Duodenal mucosa (tissue), 2 donors: Measurements from ENCODE around the gene CRX.
"Not testable (repeated sequence)": the region's sequence is repeated elsewhere in the genome, so short reads cannot be mapped to it uniquely, and the experiment has no call there.

Experiments used
- H3K27ac ChIP-seq: one replicate; pipeline ENCODE4 v1.7.0; 2013; ENCODE audit warnings: low read depth, low read length
- H3K27me3 ChIP-seq, 2 donors: one replicate each; pipeline ENCODE4 v1.7.0; 2013; ENCODE audit warnings: low read length in 2 of 2, control low read depth in 1 of 2; ENCODE audit not compliant: insufficient read depth in 2 of 2, control insufficient read depth in 1 of 2
- H3K36me3 ChIP-seq, 2 donors: one replicate each; pipeline ENCODE4 v1.7.0; 2013; ENCODE audit warnings: low read length in 2 of 2, control low read depth in 1 of 2; ENCODE audit not compliant: insufficient read depth in 2 of 2, control insufficient read depth in 1 of 2
- H3K4me1 ChIP-seq, 2 donors: one replicate each; pipeline ENCODE4 v1.7.0; 2013; ENCODE audit warnings: low read length in 2 of 2, control low read depth in 1 of 2; ENCODE audit not compliant: insufficient read depth in 2 of 2, control insufficient read depth in 1 of 2
- H3K4me3 ChIP-seq, 2 donors: one replicate each; pipeline ENCODE4 v1.7.0; 2013; ENCODE audit warnings: low read length in 2 of 2, low read depth in 1 of 2
- H3K9ac ChIP-seq, 2 donors: one replicate each; pipeline ENCODE4 v1.7.0; 2013; ENCODE audit warnings: low read length in 2 of 2, low read depth in 1 of 2
- H3K9me3 ChIP-seq, 2 donors: one replicate each; pipeline ENCODE4 v1.7.0; 2013; ENCODE audit warnings: low read length in 2 of 2, control low read depth in 1 of 2; ENCODE audit not compliant: control insufficient read depth in 1 of 2

The CRX gene

DNA sequence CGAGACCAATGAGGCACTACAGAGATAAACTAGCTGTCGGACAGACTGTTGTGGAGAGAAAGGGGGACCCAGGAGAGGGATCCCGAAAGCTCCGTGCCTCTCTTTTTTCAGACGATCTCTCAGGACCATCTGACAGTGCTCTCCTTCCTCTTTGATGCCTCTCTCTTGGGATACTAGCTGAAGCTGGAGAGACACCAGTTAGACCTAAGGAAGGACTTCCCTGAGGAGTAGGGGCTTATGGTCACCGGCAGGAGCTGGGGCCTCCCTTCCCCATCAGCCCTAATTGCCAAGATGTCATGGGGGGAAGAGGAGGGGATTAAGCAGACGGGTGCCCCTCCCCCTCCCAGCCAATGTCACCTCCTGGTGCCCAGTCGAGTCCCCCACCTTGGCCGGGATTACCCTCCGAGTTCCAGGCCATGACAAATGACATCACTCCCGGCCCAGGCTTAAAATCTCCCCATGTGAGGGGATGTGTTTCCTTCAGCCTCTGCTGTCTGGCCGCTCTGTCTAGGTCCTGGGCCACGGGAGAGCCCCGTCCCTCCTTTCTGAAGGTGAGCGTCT is at the start of gene CRX:
TSS of gene CRX (plus strand) at position 478 of the 561 bp plus-strand sequence. CDS start 12,507 bp downstream, outside the sequence.
- Histone ChIP-seq H3K27me3 (peaks cover 20 to 21% of the 10 kb centered on the region in 2 donors), H3K36me3 (no peaks in the 10 kb centered on the region), H3K9ac (no peak within 1 kb of the TSS), H3K27ac (no peak within 1 kb of the TSS), H3K4me1 (no peaks in the 10 kb centered on the region), H3K4me3 (no peak within 1 kb of the TSS), H3K9me3 (peaks cover 0 to under 1% of the 10 kb centered on the region in 2 donors)

DNA sequence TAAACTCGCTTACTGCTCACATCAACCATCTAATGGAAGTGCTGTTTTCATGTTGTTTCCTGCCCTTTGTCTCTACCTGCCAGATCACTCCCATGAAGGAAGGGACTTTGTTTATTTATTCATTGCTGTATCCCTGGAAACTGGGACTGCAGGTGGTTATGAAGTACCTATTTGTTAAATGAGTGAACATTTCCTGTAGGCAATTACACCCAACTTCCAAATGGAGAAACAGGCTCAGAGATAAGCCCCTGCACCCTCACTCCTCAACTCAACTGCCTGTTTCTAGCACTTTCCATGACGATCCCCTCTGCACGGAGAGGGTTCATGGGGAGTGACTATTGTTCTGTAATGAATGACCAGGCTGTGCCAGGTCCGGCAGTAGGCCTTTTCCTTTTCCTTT is 45.2 kb upstream of the CRX start:
- Histone ChIP-seq H3K4me1 (peaks cover 9 to 35% of the 10 kb centered on the region in 2 donors), H3K36me3 (peaks cover 9 to 10% of the 10 kb centered on the region in 2 donors), H3K27ac (no peak overlapping the region), H3K9me3 (no peaks in the 10 kb centered on the region), H3K9ac (no peak overlapping the region), H3K4me3 (no peak overlapping the region), H3K27me3 (no peaks in the 10 kb centered on the region)

DNA sequence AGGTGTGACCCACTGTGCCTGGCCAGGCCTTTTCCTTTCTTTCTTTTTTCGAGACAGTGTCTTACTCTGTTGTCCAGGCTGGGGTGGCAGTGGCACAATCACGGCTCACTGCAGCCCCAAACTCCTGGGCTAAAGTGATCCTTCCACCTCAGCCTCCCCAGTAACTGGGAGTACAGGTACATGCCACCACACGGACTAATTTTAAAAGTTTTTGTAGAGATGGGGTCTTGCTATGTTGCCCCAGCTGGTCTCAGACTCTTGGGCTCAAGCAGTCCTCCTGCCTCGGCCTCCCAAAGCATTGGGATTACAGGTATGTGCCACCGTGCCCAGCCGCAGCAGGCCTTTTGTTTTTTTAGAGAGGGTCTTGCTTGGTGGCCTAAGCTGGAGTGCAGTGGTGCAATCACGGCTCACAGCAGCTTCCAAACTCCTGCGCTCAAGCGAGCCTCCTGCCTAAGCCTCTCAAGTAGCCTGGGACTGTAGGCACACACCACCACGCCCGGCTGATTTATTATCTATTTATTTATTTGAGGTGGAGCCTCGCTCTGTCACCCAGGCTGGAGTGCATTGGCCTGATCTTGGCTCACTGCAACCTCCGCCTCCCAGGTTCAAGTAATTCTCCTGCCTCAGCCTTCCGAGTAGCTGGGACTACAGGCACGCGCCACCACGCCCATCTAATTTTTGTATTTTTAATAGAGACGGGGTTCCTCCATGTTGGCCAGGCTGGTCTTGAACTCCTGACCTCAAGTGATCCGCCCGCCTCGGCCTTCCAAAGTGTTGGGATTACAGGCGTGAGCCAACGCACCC is 44.3 kb upstream of the CRX start:
- not testable (repeated sequence) for H3K9me3 ChIP-seq, H3K27me3 ChIP-seq
- Histone ChIP-seq H3K4me3 (peak overlapping the region; percentile 82 to 86), H3K9ac (peak overlapping the region; percentile 88 to 89), H3K4me1 (peaks cover 12 to 38% of the 10 kb centered on the region in 2 donors), H3K36me3 (peaks cover 17% of the 10 kb centered on the region in 2 donors), H3K27ac (peak overlapping the region; percentile 95)

DNA sequence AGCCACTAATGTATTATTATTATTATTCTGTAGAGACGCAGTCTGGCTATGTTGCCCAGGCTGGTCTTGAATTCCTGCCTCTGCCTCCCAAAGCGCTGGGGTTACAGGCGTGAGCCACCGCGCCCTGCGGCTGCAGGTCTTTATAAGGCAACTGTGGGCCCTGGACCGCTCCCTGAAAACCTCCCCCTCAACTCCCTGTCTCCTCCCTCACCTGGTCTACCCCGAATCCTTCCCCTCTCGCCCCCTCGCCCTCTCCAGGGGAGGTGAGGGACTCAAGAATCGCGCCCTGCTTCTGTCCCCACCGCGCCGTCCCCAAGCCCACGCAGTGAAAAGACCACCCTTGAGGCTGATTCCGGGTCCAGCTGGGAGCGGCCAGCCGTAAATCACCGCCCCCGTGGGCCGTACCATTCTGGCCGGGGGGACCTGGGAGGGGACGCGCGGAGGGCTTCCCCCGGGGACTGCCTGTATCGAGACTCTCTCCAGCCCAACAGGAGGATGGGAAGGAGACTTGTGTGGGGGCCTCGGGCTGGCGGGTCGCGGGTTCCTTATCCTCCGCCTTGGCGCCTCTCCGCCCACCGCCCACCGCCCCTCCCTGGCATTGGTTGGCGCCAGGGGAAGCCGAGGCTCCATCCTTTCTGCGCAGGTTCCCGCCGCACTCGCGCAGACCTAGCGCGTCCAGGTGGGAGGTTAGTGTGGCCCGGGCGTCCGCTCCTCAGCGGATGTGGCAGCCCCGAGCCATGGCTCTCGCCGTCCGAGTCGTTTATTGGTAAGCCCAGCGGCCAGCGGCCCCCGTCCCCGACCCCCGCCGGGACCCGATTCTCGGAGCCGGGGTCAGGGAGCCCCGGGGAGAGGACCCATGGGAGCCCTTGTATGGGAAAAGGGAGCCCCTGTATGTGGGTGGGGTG is 43.4 kb upstream of the CRX start, which contains the start of gene SELENOW:
TSS of gene SELENOW (plus strand) at position 655 of the 905 bp plus-strand sequence. CDS start at position 738, 83 bp downstream.
- Histone ChIP-seq H3K9me3 (no peaks in the 10 kb centered on the region), H3K27me3 (no peaks in the 10 kb centered on the region), H3K36me3 (peaks cover 17 to 23% of the 10 kb centered on the region in 2 donors), H3K27ac (peak within 1 kb of the TSS; percentile 95), H3K9ac (peak within 1 kb of the TSS; percentile 88 to 89), H3K4me3 (peak within 1 kb of the TSS; percentile 82 to 86), H3K4me1 (peaks cover 12 to 38% of the 10 kb centered on the region in 2 donors)

DNA sequence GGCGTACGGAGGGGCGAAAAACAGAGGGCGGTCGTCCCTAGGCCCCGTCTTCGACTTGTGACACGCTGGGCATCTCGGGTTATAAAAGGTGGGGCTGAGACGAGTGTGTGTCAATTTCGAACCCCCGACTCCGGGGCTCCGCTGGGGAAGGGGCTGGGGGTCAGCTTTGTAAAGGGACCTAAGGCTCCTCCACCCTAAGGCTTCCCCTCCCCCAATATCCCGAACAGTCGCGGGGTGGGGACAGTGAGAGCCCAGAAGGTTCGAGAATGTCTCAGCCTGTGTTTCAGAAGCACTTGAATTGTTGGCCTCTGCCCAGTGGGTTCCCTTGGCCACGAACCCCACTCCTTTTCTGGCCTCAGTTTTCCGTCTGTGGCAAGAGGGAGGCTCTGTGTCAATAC is 42.8 kb upstream of the CRX start:
- Histone ChIP-seq H3K27me3 (no peaks in the 10 kb centered on the region), H3K9me3 (no peaks in the 10 kb centered on the region), H3K4me3 (peak overlapping the region; percentile 82 to 86), H3K9ac (peak overlapping the region; percentile 88 to 89), H3K36me3 (peaks cover 21 to 26% of the 10 kb centered on the region in 2 donors), H3K4me1 (peaks cover 12 to 38% of the 10 kb centered on the region in 2 donors), H3K27ac (peak overlapping the region; percentile 95)

DNA sequence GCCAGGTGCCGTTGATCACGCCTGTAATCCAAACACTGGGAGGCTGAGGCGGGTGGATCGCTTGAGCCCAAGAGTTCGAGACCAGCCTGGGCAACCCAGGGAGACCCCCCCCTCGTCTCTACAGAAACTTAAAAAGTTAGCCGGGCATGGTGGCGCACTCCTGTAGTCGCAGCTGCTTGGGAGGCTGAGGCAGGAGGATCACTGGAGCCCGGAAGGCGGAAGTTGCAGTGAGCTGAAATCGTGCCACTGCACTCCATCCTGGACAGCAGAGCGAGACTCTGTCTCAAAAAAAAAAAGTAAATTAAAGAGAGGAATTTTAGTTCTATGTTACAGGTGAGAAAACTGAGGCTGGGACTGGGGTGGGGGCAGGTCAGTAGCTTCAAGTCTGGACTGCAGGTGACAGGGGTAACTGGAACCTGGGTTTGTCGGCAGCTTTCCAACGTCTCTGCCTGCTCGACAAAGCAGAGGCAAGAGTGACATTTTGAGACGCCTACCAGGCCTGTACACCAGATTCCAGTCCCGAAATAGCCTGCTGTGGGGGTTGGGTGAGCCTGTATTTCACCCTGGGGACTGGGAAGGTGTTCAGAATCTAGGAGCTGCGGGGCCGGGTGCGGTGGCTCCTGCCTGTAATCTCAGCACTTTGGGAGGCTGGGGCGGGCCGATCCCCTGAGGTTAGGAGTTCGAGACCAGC is 42.1 kb upstream of the CRX start:
- Histone ChIP-seq H3K9me3 (no peaks in the 10 kb centered on the region), H3K36me3 (peaks cover 21 to 32% of the 10 kb centered on the region in 2 donors), H3K4me1 (peaks cover 12 to 38% of the 10 kb centered on the region in 2 donors), H3K4me3 (peak overlapping the region; percentile 82 to 86), H3K27ac (no peak overlapping the region), H3K9ac (peak overlapping the region; percentile 88 to 89), H3K27me3 (no peaks in the 10 kb centered on the region)

DNA sequence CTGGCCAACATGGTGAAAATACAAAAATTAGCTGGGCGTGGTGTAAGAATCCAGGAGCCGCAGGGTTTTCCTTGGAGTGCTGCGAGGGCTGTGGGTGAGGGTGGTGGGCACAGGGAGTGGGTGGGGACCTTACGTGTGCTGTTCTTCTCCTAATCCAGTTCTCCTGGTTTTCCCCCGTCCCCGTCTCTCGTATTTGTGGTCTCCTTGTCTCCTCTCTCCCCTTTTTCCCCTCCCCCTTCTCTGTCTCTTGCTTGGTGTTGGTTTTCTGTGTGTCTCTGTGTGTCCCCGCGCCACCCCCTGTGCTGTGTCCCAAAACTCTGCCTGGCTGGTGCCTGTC is 41.6 kb upstream of the CRX start:
- peaks cover 21 to 37% of the 10 kb centered on the region in 2 donors for H3K36me3 ChIP-seq
- H3K27ac ChIP-seq, result no peak overlapping the region
- H3K9me3 ChIP-seq, result no peaks in the 10 kb centered on the region
- H3K9ac ChIP-seq, result peak overlapping the region; percentile 37 to 54
- H3K4me1 ChIP-seq, result peaks cover 12 to 38% of the 10 kb centered on the region in 2 donors
- no peaks in the 10 kb centered on the region for H3K27me3 ChIP-seq
- peak overlapping the region; percentile 82 to 86 for H3K4me3 ChIP-seq

DNA sequence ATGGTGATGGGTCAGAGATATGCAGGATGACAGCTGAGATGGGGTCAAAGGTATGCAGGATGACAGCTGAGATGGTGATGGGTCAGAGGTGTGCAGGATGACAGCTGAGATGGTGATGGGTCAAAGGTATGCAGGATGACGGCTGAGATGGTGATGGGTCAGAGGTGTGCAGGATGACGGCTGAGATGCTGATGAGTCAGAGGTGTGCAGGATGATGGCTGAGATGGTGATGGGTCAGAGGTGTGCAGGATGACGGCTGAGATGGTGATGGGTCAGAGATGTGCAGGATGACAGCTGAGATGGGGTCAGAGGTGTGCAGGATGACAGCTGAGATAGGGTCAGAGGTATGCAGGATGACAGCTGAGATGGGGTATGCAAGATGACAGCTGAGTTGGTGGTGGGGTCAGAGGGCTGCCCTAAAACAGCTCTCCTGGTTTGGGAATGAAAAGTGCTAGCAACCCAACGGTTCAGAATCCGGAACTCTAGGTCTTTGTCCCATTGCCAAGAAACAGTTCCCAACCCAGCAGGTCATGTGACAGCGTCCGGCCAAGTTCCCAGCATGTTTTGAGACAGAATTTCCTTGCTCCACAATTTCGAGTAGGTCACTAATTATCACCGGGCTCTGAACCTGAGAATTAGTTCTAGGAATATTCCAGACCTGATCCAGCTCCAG is 40.0 kb upstream of the CRX start:
- Histone ChIP-seq H3K4me3 (peak overlapping the region in 1 of 2 donors; percentile 43), H3K9ac (no peak overlapping the region), H3K9me3 (no peaks in the 10 kb centered on the region), H3K4me1 (peaks cover 12 to 36% of the 10 kb centered on the region in 2 donors), H3K27me3 (no peaks in the 10 kb centered on the region), H3K27ac (no peak overlapping the region), H3K36me3 (peaks cover 21 to 51% of the 10 kb centered on the region in 2 donors)

DNA sequence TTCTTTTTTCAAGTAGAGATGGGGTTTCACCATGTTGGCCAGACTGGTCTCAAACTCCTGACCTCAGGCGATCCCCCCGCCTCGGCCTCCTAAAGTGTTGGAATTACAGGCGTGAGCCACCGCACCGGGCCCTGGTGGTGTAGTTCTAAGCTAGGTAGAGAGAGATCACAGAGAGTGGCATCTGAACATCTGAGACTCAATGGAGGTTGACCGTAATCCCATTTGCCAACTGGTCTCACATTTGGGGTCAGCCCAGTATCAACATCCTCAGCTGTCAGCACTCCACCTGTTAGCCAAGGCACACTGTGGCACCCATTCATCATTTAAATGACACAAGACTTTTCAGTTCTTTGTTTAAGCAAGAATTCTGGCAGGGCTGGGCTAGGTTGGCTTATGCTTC is 35.2 kb upstream of the CRX start:
- no peak overlapping the region for H3K9ac ChIP-seq
- no peak overlapping the region for H3K4me3 ChIP-seq
- H3K36me3 ChIP-seq, result peaks cover 12 to 43% of the 10 kb centered on the region in 2 donors
- H3K9me3 ChIP-seq, result no peaks in the 10 kb centered on the region
- peaks cover 3% of the 10 kb centered on the region in 2 donors for H3K4me1 ChIP-seq
- no peaks in the 10 kb centered on the region for H3K27me3 ChIP-seq
- no peak overlapping the region for H3K27ac ChIP-seq
